Right cardiac atrium (tissue), 5 donors: ENCODE results near the gene ZFYVE21. TPM values are rescaled to one million over a fixed set of nuclear protein-coding genes. Genes with fewer than 3 reads are reported as not detected.

Source experiments
- ATAC-seq, 2 donors: fragments of 200-7000 bp; cut with Tn5 transposase; one replicate each; pipeline versions ENCODE4 v1.8.0 to v1.9.1; 2020; ENCODE audit warnings: moderate library complexity in 2 of 2, mild to moderate bottlenecking in 1 of 2
- DNase-seq, 3 donors: peaks; one replicate each; pipeline ENCODE4 v3.0.0-alpha.2; 2020
- H3K27ac ChIP-seq: one replicate; pipeline ENCODE4 v1.5.1; 2013; ENCODE audit warnings: mild to moderate bottlenecking, low read length, control low read depth, moderate library complexity
- H3K27me3 ChIP-seq: one replicate; pipeline ENCODE4 v1.6.1; 2013; ENCODE audit not compliant: control insufficient read depth, insufficient read depth
- H3K4me1 ChIP-seq: one replicate; pipeline ENCODE4 v1.6.1; 2013; ENCODE audit warnings: low read length; ENCODE audit not compliant: control insufficient read depth, insufficient read depth
- H3K4me3 ChIP-seq: one replicate; pipeline ENCODE4 v1.5.1; 2013; ENCODE audit warnings: low read length, control low read depth
- H3K9me3 ChIP-seq: one replicate; pipeline ENCODE4 v1.6.1; 2013; ENCODE audit warnings: low read length; ENCODE audit not compliant: control insufficient read depth
- WGBS: extraction: QIAGEN DNeasy Blood & Tissue Kit; methylation state at CpG from one replicate; pipeline ENCODE4 v1.1.7; 2013; 5-methylcytosine and 5-hydroxymethylcytosine counted together
- intact Hi-C, 4 donors: fragments of 100-400 bp; cut with DNase I; formaldehyde crosslinking; loops; one replicate each; pipeline versions ENCODE4 v1.11.0 to v1.14.0; 2022 to 2023
- polyA plus RNA-seq: library from polyadenylated mRNA; stranded (reverse); fragments of 200-250 nt; gene quantifications from one replicate; pipeline ENCODE4 v1.2.3, GENCODE V29; 2013
- total RNA-seq, 4 donors: library from RNA; stranded (reverse); fragmentation: NEBNext Ultra II Directional; extraction: Animal tissue kit (Norgen Biotek cat#: 25700); gene quantifications; one replicate each; pipeline ENCODE4 v1.2.1, GENCODE V29; 2021
- donor health status: healthy with polysubstance abuse.
- donor health status: DM: no; HTN: yes; CAD: no.
- donor health status: DM: no; HTN: no; CAD: no.
- donor health status: DM: no; HTN: yes; CAD: no; lungs with severe emphysema.
- donor health status: DM: yes; HTN: yes; CAD: no.

Gene ZFYVE21
- total and polyA plus RNA-seq, 5 donors, result 42.0 to 66.8 (median 59.7) TPM

DNA sequence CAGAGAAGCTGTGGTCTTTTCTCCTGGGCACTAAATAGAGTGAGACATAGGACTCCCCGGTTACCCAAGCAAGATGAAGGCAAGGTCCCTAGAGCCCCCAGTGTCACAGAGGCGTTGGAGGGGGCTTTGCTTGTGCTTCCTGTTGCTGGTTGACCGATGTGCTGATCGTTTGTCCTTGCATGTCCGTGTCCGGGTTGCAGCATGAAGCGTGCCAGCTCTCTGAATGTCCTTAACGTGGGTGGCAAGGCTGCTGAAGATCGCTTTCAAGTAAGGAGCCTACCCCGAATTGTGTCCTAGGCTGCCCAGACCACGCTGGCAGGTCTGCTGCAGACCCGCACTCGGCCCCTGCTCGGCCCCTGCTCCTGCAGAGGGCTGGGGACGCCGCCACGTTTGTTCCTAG lies 23.5 kb upstream of the ZFYVE21 start:
- no peaks in the 10 kb centered on the region for H3K9me3 ChIP-seq
- no peaks in the 10 kb centered on the region for H3K27me3 ChIP-seq
- intact Hi-C loops, result loop anchor here in 1 of 4 donors (10.0 kb wide), 1 partner anchor 117 kb away; no protein-coding TSS in a partner anchor
- no peak overlapping the region for H3K4me3 ChIP-seq
- peaks cover 5% of the 10 kb centered on the region for H3K4me1 ChIP-seq
- peak in 1 of 3 donors; percentile 37 for DNase-seq
- H3K27ac ChIP-seq, result no peak overlapping the region
- no peak for ATAC-seq
- WGBS, result 92% methylated on average over 17 of the region's 17 CpGs

DNA sequence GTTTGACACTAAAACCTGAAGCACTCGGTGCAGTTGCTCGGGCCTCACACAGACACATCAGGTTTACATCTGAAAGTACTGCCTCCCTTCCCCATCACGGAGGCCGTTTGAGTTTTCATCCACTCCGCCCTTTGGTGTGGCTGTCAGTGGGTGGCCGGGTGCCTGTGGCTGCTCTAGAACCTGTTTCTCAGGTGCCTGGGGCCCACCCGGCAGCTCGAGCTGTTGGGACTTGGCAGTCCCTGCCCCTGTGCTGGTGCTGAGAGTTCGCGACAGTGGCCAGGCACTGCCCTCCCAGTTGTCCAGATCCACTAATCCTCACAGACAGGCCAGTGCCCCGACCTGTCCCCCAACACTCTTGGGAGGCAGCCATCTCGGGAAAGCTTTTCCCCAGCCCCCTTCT lies 22.7 kb upstream of the ZFYVE21 start:
- Histone ChIP-seq H3K27me3 (no peaks in the 10 kb centered on the region), H3K9me3 (no peaks in the 10 kb centered on the region), H3K4me1 (peaks cover 8% of the 10 kb centered on the region), H3K4me3 (no peak overlapping the region), H3K27ac (no peak overlapping the region)
- intact Hi-C loops, result loop anchor here in 1 of 4 donors (10.0 kb wide), 1 partner anchor 118 kb away; no protein-coding TSS in a partner anchor
- ATAC-seq (no peak), DNase-seq (peak in 1 of 3 donors; percentile 18)
- WGBS, result 86% methylated on average over 12 of the region's 12 CpGs

DNA sequence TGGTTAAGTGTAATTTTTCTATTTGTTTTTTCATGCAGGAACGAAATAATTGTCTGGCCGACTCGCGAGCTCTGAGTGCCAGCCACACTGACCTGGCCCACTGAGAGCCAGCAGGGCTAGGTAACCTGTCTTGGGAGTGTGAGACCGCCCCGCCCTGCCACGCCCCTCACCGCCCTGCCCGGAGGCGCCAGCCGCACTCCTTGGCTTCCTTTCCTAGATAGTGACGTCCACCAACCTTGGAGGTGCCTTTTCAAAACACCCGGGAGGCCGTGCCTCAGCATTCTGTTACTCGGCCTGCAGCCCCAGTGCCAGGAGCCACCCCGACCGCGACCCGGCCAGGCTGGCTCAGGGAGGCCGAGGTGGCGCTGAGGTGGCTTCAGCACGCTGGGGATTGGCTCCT lies 22.1 kb upstream of the ZFYVE21 start:
- H3K27me3 ChIP-seq, result no peaks in the 10 kb centered on the region
- no peaks in the 10 kb centered on the region for H3K9me3 ChIP-seq
- ATAC-seq (no peak), DNase-seq (no peak)
- intact Hi-C loops, result loop anchor here in 1 of 4 donors (10.0 kb wide), 1 partner anchor 119 kb away; no protein-coding TSS in a partner anchor
- 92% methylated on average over 22 of the region's 22 CpGs for WGBS
- H3K4me1 ChIP-seq, result peaks cover 9% of the 10 kb centered on the region
- H3K27ac ChIP-seq, result no peak overlapping the region
- no peak overlapping the region for H3K4me3 ChIP-seq

DNA sequence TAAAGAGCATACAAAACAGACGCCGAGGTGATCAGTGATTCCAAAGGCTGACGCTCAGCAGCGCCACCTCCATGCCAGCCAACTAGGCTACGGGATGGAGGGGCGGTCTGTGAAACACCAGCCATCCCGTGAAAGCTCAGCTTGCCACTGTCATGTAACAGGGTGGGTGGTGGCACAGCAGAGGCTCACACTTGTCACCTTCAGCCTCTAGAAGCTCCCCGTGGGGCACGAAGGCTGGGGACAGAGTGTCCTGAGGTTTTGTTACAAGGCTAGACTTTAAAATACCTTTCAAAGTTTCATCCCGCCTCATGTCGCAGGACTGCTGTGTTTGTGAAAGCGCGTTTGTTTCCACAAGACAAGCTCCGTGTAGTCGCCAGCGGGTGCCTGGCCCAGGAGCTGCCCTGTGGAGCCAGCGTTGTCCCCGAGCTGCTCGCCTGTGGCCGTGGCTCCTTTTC lies 21.0 kb upstream of the ZFYVE21 start:
- peak in 1 of 3 donors; percentile 41 for DNase-seq
- WGBS, result 90% methylated on average over 20 of the region's 20 CpGs
- no peaks in the 10 kb centered on the region for H3K9me3 ChIP-seq
- peaks cover 6% of the 10 kb centered on the region for H3K4me1 ChIP-seq
- intact Hi-C loops, result loop anchor here in 1 of 4 donors (10.0 kb wide), 1 partner anchor 120 kb away; no protein-coding TSS in a partner anchor
- H3K4me3 ChIP-seq, result no peak overlapping the region
- no peak overlapping the region for H3K27ac ChIP-seq
- ATAC-seq, result no peak
- H3K27me3 ChIP-seq, result no peaks in the 10 kb centered on the region

DNA sequence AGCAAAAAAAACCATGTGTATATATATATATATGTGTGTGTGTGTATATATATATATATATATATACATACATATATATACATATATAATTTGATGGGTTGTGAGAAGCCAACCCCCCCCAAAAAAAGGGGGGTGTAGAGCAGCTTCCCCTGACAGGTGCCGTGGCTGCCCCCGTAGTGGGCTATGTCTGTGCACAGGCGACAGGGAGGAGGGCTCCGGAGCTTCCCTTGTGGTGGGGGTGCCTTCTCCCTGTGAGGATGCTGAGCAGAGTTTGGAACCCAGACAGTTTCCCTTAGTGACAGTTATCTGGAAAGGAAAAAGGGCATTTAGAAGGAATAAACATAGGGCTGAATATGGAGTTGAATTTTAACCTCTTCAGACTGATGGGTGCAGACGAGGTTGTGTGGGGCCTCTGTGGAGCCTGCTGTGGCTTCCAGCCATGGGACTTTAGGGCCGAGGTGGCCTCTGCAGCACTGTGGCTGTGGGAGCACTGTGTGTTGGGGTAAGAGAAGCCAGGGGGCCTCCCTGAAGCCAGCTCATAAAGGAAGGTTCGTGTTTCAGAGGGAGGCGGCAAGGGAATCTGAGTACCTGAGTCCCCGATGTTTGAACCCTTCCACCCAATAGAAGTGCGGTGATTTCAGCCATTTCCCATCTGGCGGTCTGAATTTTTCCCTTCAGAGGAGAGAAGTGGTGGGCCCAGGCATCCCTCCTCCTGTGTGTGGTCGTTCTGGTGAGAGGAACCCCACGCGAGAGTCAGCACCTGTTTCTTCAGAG lies 20.1 kb upstream of the ZFYVE21 start:
- intact Hi-C loops, result loop anchor here in 1 of 4 donors (10.0 kb wide), 1 partner anchor 121 kb away; no protein-coding TSS in a partner anchor
- ATAC-seq, result no peak
- Histone ChIP-seq H3K4me1 (peaks cover 6% of the 10 kb centered on the region), H3K27me3 (no peaks in the 10 kb centered on the region), H3K27ac (no peak overlapping the region), H3K9me3 (no peaks in the 10 kb centered on the region), H3K4me3 (no peak overlapping the region)
- WGBS, result 58% methylated on average over 14 of the region's 14 CpGs
- DNase-seq, result peak in 1 of 3 donors; percentile 43

DNA sequence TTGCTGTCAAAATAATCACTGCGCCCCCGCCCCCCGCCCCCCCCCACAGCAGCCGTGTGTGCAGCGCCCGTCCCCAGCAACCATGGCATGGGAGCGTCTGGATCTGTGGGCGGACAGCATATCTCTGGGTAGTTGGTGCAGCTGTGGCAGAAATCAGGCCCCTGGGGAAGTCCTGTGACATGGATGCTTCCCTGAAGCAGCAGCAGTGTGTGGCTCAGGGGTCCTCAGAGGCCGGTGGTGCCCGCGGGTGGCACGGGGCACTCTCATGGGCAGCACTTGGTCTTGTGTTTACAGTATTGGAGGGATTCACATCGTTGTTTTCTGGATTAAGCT lies 19.6 kb upstream of the ZFYVE21 start:
- Histone ChIP-seq H3K4me3 (no peak overlapping the region), H3K4me1 (peaks cover 8% of the 10 kb centered on the region), H3K9me3 (no peaks in the 10 kb centered on the region), H3K27me3 (no peaks in the 10 kb centered on the region), H3K27ac (no peak overlapping the region)
- ATAC-seq, result no peak
- WGBS, result 60% methylated on average over 12 of the region's 13 CpGs
- intact Hi-C loops, result loop anchor here in 1 of 4 donors (10.0 kb wide), 1 partner anchor 121 kb away; no protein-coding TSS in a partner anchor
- peak in 1 of 3 donors; percentile 58 for DNase-seq

DNA sequence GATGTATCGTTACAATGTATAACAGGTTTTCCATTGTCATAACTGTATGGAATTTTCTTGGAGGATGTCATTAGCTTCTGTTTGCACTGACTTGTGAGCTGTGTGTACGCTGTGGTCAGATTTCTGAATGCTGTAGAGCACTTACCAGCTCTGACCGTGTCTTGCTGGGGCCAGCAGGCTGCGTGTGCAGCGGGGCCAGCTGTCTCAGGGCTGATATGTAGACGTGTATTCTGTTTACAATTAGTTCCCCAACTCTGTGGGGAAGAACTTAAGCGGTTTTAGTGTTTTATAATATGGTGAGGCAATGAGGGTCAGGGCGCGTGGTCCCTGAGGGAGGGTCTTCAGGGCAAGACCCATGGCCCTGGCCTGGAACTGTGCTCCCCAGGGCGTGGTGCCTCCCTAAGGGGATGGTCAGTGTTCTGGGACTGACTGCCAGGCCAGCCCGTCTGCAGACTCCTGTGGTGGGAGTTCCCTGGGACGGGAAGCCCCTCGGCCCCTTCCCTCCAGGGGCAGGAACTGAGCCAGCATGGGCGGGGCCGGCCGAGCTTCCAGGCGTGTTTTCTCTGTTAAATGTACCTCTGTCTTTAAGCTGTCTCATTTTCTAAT lies 19.0 kb upstream of the ZFYVE21 start:
- Histone ChIP-seq H3K4me1 (peaks cover 8% of the 10 kb centered on the region), H3K4me3 (no peak overlapping the region), H3K9me3 (no peaks in the 10 kb centered on the region), H3K27me3 (no peaks in the 10 kb centered on the region), H3K27ac (peak overlapping the region; percentile 48)
- DNase-seq, result peak; percentile 61 to 90 (median 88)
- intact Hi-C loops, result loop anchor here in 1 of 4 donors (10.0 kb wide), 1 partner anchor 122 kb away; no protein-coding TSS in a partner anchor
- 21% methylated on average over 17 of the region's 17 CpGs for WGBS
- peak; percentile 33 to 49 for ATAC-seq

DNA sequence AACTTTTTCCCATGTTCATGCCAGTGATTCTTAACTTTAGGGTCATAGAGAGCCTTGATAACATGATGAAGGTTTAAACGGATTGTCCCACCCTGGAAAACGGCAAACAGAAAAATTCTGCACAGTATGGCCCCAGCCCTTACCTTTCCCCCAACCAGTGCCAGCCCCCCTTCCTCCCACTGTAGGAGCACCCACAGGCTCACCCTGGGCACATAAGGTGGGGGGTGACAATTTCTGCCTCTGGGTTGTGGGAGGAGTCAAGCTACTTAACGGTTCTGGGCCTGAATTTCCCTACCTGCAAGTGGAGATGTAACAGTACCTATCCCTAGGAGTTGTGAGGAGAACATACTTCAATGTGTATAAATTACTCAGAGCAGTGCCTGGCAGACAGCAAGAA lies 18.4 kb upstream of the ZFYVE21 start:
- H3K9me3 ChIP-seq, result no peaks in the 10 kb centered on the region
- intact Hi-C loops, result loop anchor here in 1 of 4 donors (10.0 kb wide), 1 partner anchor 122 kb away; no protein-coding TSS in a partner anchor
- 18% methylated on average over 3 of the region's 3 CpGs for WGBS
- peak in 1 of 3 donors; percentile 54 for DNase-seq
- H3K4me3 ChIP-seq, result no peak overlapping the region
- H3K4me1 ChIP-seq, result peaks cover 8% of the 10 kb centered on the region
- no peak for ATAC-seq
- no peak overlapping the region for H3K27ac ChIP-seq
- no peaks in the 10 kb centered on the region for H3K27me3 ChIP-seq

DNA sequence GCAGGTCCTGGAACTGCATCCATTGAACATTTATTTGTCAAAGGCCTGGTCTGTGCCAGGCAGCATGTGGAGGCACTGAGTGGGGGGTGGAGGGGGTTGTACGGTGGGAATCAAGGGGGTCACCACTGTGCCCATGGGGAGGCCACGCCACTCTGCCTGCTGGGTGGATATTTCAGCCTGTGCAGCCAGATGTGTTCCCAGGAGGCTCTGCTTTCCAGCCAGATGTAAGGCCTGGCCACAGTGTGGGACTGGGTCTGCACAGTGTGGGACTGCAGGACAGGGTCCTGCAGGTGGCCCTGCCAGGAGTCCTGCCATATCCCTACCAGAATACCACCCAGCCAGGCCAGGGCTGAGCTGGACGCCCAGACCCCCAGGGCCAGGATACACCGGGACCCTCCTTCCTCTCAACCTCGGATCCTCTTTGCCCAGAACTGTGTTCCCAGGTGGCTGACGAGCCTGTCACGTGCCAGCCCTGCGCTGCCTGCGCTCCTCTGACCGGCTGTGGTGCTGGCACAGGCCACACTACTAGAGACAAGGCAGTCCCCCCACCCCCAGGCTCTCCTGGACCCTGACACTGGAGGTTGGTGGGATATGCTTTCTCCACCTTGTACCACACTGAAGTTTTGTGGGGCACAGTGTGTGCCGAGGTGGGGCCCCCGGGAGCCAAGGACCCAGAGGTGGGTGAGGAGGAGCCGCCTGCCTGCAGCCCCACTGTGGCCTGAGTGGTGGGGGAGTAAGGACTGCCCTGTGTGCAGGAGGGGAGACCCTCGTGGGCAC lies 17.8 kb upstream of the ZFYVE21 start:
- no peaks in the 10 kb centered on the region for H3K9me3 ChIP-seq
- no peak overlapping the region for H3K27ac ChIP-seq
- peak in 2 of 3 donors; percentile 57 to 64 for DNase-seq
- ATAC-seq, result no peak
- H3K4me1 ChIP-seq, result peaks cover 8% of the 10 kb centered on the region
- intact Hi-C loops, result loop anchor here in 1 of 4 donors (10.0 kb wide), 1 partner anchor 123 kb away; no protein-coding TSS in a partner anchor
- no peaks in the 10 kb centered on the region for H3K27me3 ChIP-seq
- 74% methylated on average over 14 of the region's 14 CpGs for WGBS
- H3K4me3 ChIP-seq, result no peak overlapping the region

DNA sequence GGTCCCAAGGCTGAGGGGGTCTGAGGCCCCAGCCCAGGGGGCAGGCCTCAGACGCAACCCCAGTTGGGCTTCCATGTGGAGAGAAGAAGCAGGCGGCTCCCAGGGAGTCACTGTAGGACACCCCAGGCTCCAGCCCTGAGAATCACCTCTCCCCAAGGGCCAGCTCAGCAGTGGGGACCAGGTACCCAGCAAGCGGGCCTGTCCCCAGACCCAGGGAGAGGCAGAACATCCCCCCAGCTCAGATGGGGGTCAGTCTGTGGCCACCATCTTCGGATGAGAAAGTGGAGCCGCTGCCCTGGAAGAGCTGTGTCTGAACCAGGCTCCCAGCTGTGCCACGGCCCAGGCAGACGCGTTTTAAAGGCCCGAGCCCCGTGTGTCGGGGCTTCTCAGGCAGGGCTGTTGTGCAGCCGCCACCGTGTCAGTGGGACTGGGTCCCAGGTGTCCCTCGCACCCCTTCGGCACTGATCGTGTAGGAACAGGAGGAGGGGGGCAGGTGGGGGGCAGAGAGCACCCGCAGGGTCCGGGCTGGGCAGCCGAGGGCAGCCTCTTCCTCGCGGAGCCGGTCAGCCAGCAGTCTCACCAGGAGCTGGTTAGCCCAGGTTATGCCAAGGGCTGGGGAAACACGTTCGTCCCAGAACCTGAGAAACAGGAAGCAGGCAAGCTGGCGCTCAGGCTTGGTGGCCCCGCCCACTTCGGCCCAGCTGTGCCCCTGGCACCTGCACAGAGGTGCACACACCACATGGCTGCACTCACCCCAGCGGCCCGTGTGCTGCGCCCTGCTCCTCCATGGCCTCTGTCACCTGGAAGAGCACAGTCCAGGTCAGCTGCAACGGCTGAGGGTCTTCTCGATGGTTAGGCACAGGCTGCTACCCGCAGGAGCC lies 17.0 kb upstream of the ZFYVE21 start:
- ATAC-seq (no peak), DNase-seq (peak in 2 of 3 donors; percentile 54 to 59)
- intact Hi-C loops, result loop anchor here in 1 of 4 donors (10.0 kb wide), 1 partner anchor 124 kb away; no protein-coding TSS in a partner anchor
- H3K4me1 ChIP-seq, result peaks cover 8% of the 10 kb centered on the region
- no peaks in the 10 kb centered on the region for H3K9me3 ChIP-seq
- WGBS, result 87% methylated on average over 33 of the region's 33 CpGs
- H3K27ac ChIP-seq, result no peak overlapping the region
- H3K27me3 ChIP-seq, result no peaks in the 10 kb centered on the region
- no peak overlapping the region for H3K4me3 ChIP-seq
